ENCODE measurements around the gene STEAP2.
"Not testable (repeated sequence)": the region's sequence is repeated elsewhere in the genome, so short reads cannot be mapped to it uniquely, and the experiment has no call there.

Gene STEAP2

GRCh38 chr7:90180011-90180585 is 31.4 kb upstream of the STEAP2 start:
- no peak overlapping the region for H3K4me2 ChIP-seq (ENCODE audit: insufficient read depth, low read length)
- H3K4me1 ChIP-seq (ENCODE audit: insufficient read depth, low read length) = no peaks in the 10 kb centered on the region
- no peaks in the 10 kb centered on the region for H3K79me2 ChIP-seq (ENCODE audit: insufficient read depth, low read length)
- no peaks in the 10 kb centered on the region for H4K20me1 ChIP-seq (ENCODE audit: insufficient read depth, low read length)
- H3K4me3 ChIP-seq (ENCODE audit: low read depth in 1 of 2, low read length in 2 of 2) = no peak overlapping the region
- no peak for ATAC-seq (ENCODE audit: insufficient read depth, low read depth)
- H2AFZ ChIP-seq (ENCODE audit: low read depth, low read length) = no peak overlapping the region
- no peak overlapping the region for H3K27ac ChIP-seq (ENCODE audit: low read length)
- TF ChIP-seq EZH2 (IDR thresholded peaks at IDR 0.05; ENCODE audit: borderline replicate concordance, low read depth, low read length, severe bottlenecking) (no peak), CTCF (IDR thresholded peaks at IDR 0.05; ENCODE audit: borderline replicate concordance, extremely low read depth, low read length, poor library complexity, severe bottlenecking) (no peak)
- H3K27me3 ChIP-seq (ENCODE audit: insufficient read depth, low read length, poor library complexity) = no peaks in the 10 kb centered on the region
- no peak overlapping the region for H3K9ac ChIP-seq (ENCODE audit: low read depth, low read length)
- no peaks in the 10 kb centered on the region for H3K36me3 ChIP-seq (ENCODE audit: insufficient read depth, low read length)
- no peak for DNase-seq
- peaks cover 15% of the 10 kb centered on the region for H3K9me3 ChIP-seq (ENCODE audit: insufficient read depth, low read length, severe bottlenecking)

GRCh38 chr7:90180649-90181048 is 30.9 kb upstream of the STEAP2 start:
- H3K4me2 ChIP-seq (ENCODE audit: insufficient read depth, low read length) = no peak overlapping the region
- H4K20me1 ChIP-seq (ENCODE audit: insufficient read depth, low read length) = no peaks in the 10 kb centered on the region
- ATAC-seq (ENCODE audit: insufficient read depth, low read depth) = no peak

GRCh38 chr7:90181485-90181884 is 30.1 kb upstream of the STEAP2 start:
- H3K36me3 ChIP-seq (ENCODE audit: insufficient read depth, low read length) = no peaks in the 10 kb centered on the region

More at GRCh38 chr7:90180649-90181048, 30.9 kb upstream of the STEAP2 start:
- Histone ChIP-seq H3K4me3 (ENCODE audit: low read depth in 1 of 2, low read length in 2 of 2) (no peak overlapping the region), H2AFZ (ENCODE audit: low read depth, low read length) (no peak overlapping the region), H3K36me3 (ENCODE audit: insufficient read depth, low read length) (no peaks in the 10 kb centered on the region), H3K9ac (ENCODE audit: low read depth, low read length) (no peak overlapping the region), H3K9me3 (ENCODE audit: insufficient read depth, low read length, severe bottlenecking) (peaks cover 13% of the 10 kb centered on the region), H3K27ac (ENCODE audit: low read length) (no peak overlapping the region), H3K79me2 (ENCODE audit: insufficient read depth, low read length) (no peaks in the 10 kb centered on the region), H3K4me1 (ENCODE audit: insufficient read depth, low read length) (no peaks in the 10 kb centered on the region), H3K27me3 (ENCODE audit: insufficient read depth, low read length, poor library complexity) (no peaks in the 10 kb centered on the region)
- DNase-seq = no peak
- TF ChIP-seq EZH2 (IDR thresholded peaks at IDR 0.05; ENCODE audit: borderline replicate concordance, low read depth, low read length, severe bottlenecking) (no peak), CTCF (IDR thresholded peaks at IDR 0.05; ENCODE audit: borderline replicate concordance, extremely low read depth, low read length, poor library complexity, severe bottlenecking) (no peak)

GRCh38 chr7:90186290-90186689 is 25.2 kb upstream of the STEAP2 start:
- not testable (repeated sequence) for H3K27ac ChIP-seq (ENCODE audit: low read length); H3K4me2 ChIP-seq (ENCODE audit: insufficient read depth, low read length); ATAC-seq (ENCODE audit: insufficient read depth, low read depth); H3K36me3 ChIP-seq (ENCODE audit: insufficient read depth, low read length); H3K79me2 ChIP-seq (ENCODE audit: insufficient read depth, low read length); H3K9ac ChIP-seq (ENCODE audit: low read depth, low read length); H4K20me1 ChIP-seq (ENCODE audit: insufficient read depth, low read length); H3K4me3 ChIP-seq (ENCODE audit: low read depth in 1 of 2, low read length in 2 of 2); H3K4me1 ChIP-seq (ENCODE audit: insufficient read depth, low read length); H2AFZ ChIP-seq (ENCODE audit: low read depth, low read length); H3K27me3 ChIP-seq (ENCODE audit: insufficient read depth, low read length, poor library complexity); H3K9me3 ChIP-seq (ENCODE audit: insufficient read depth, low read length, severe bottlenecking); DNase-seq

More at GRCh38 chr7:90181485-90181884, 30.1 kb upstream of the STEAP2 start:
- DNase-seq = no peak
- no peaks in the 10 kb centered on the region for H4K20me1 ChIP-seq (ENCODE audit: insufficient read depth, low read length)
- peaks cover 5% of the 10 kb centered on the region for H3K9me3 ChIP-seq (ENCODE audit: insufficient read depth, low read length, severe bottlenecking)
- H3K9ac ChIP-seq (ENCODE audit: low read depth, low read length) = no peak overlapping the region
- no peaks in the 10 kb centered on the region for H3K27me3 ChIP-seq (ENCODE audit: insufficient read depth, low read length, poor library complexity)
- no peak overlapping the region for H3K27ac ChIP-seq (ENCODE audit: low read length)
- no peaks in the 10 kb centered on the region for H3K79me2 ChIP-seq (ENCODE audit: insufficient read depth, low read length)
- no peak overlapping the region for H3K4me2 ChIP-seq (ENCODE audit: insufficient read depth, low read length)
- ATAC-seq (ENCODE audit: insufficient read depth, low read depth) = no peak
- H2AFZ ChIP-seq (ENCODE audit: low read depth, low read length) = no peak overlapping the region
- TF ChIP-seq EZH2 (IDR thresholded peaks at IDR 0.05; ENCODE audit: borderline replicate concordance, low read depth, low read length, severe bottlenecking) (no peak), CTCF (IDR thresholded peaks at IDR 0.05; ENCODE audit: borderline replicate concordance, extremely low read depth, low read length, poor library complexity, severe bottlenecking) (no peak)
- H3K4me1 ChIP-seq (ENCODE audit: insufficient read depth, low read length) = no peaks in the 10 kb centered on the region
- no peak overlapping the region for H3K4me3 ChIP-seq (ENCODE audit: low read depth in 1 of 2, low read length in 2 of 2)

Measured in DND-41 (cell line).